Sigmoid colon (tissue), 4 donors: ENCODE results near the gene F2R.

Experiments
- POLR2A ChIP-seq, 2 donors: fragments of 450-650 bp; IDR thresholded peaks; one replicate each; pipeline ENCODE4 v1.6.1; 2016; ENCODE audit warnings: antibody characterized with exemption in 2 of 2, mild to moderate bottlenecking in 2 of 2, moderate library complexity in 2 of 2
- POLR2AphosphoS5 ChIP-seq, 4 donors: sonication (generic); formaldehyde crosslinking; IDR thresholded peaks; one replicate each; pipeline ENCODE4 v1.6.1; 2017; ENCODE audit warnings: antibody characterized with exemption in 4 of 4
- TF ChIP-seq, protein P1 (sequence below), 4 experiments: fragments of 450-650 bp in 3 of 4; fragments of 200-600 bp in 1 of 4; IDR thresholded peaks; one replicate each; pipeline ENCODE4 v1.5.1; 2016 to 2019; ENCODE audit warnings: antibody characterized with exemption in 4 of 4, mild to moderate bottlenecking in 3 of 4, moderate library complexity in 2 of 4

DNA sequence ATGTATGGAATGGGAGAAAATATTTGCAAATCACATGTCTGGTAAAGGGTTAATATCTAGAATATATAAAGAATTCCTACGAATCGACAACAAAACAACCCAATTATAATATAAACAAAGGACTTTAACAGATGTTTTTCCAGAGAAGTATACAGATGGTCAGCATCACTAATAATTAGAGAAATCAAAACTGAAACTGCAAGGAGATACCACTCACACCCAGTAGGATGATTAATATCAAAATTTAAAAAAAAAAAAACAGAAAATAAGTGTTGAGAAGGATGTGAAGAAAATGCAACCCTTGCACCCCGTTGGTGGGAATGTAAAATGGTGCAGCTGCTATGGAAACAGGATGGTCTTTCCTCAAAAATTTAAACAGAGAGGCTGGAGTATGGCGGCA lies 34.6 kb upstream of the F2R start:
- TF ChIP-seq, protein P1, sequence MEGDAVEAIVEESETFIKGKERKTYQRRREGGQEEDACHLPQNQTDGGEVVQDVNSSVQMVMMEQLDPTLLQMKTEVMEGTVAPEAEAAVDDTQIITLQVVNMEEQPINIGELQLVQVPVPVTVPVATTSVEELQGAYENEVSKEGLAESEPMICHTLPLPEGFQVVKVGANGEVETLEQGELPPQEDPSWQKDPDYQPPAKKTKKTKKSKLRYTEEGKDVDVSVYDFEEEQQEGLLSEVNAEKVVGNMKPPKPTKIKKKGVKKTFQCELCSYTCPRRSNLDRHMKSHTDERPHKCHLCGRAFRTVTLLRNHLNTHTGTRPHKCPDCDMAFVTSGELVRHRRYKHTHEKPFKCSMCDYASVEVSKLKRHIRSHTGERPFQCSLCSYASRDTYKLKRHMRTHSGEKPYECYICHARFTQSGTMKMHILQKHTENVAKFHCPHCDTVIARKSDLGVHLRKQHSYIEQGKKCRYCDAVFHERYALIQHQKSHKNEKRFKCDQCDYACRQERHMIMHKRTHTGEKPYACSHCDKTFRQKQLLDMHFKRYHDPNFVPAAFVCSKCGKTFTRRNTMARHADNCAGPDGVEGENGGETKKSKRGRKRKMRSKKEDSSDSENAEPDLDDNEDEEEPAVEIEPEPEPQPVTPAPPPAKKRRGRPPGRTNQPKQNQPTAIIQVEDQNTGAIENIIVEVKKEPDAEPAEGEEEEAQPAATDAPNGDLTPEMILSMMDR (IDR thresholded peaks at IDR 0.05) = no peak
- TF ChIP-seq POLR2AphosphoS5 (IDR thresholded peaks at IDR 0.05) (no peak), POLR2A (IDR thresholded peaks at IDR 0.05) (no peak)
